Cardiac muscle cell (in vitro differentiated cells and primary cell): ENCODE measurements around the gene MRGPRG. TPM values are rescaled to one million over a fixed set of nuclear protein-coding genes. Genes with fewer than 3 reads are reported as not detected.

Source experiments
- polyA plus RNA-seq: library from polyadenylated mRNA; unstranded; fragments of >200 nt; fragmentation: Nextera tagmentation; extraction: Ambion mirVana; gene quantifications from 2 replicates; pipeline ENCODE4 v1.2.1, GENCODE V29; 2016
- total RNA-seq: library from RNA; depleted of rRNA; stranded (reverse); fragments of >200 nt; gene quantifications from 2 replicates; pipeline ENCODE4 v1.2.3, GENCODE V29; 2016

Gene MRGPRG
- total and polyA plus RNA-seq, 2 experiments from 2014 or later = not detected

Other genes starting within 250 kb of the MRGPRG start
- gene NAP1L4, start 226.5 kb downstream of the MRGPRG start, total RNA-seq = 132 and 150 TPM in 2 replicates
- 250 and 254 TPM in 2 replicates for gene NAP1L4, start 226.5 kb downstream of the MRGPRG start, polyA plus RNA-seq
- 18.5 and 21.5 TPM in 2 replicates for gene CARS1, start 161.4 kb downstream of the MRGPRG start, total RNA-seq
- 18.7 and 24.2 TPM in 2 replicates for gene CARS1, start 161.4 kb downstream of the MRGPRG start, polyA plus RNA-seq
- 29.4 and 33.9 TPM in 2 replicates for gene OSBPL5, start 53.5 kb downstream of the MRGPRG start, total RNA-seq
- gene OSBPL5, start 53.5 kb downstream of the MRGPRG start, polyA plus RNA-seq = 19.3 and 20.9 TPM in 2 replicates
- gene MRGPRE, start 13.6 kb upstream of the MRGPRG start, total RNA-seq = not detected in 2 replicates
- not detected in 2 replicates for gene MRGPRE, start 13.6 kb upstream of the MRGPRG start, polyA plus RNA-seq
- gene ZNF195, start 160.3 kb upstream of the MRGPRG start, total RNA-seq = 20.2 and 35.5 TPM in 2 replicates
- 35.1 TPM in 2 replicates for gene ZNF195, start 160.3 kb upstream of the MRGPRG start, polyA plus RNA-seq